Endothelial cell (in vitro differentiated cells): ENCODE results near the gene TMEM170A. TPM values are rescaled to one million over a fixed set of nuclear protein-coding genes. Genes with fewer than 3 reads are reported as not detected.
"Not testable (repeated sequence)": the region's sequence is repeated elsewhere in the genome, so short reads cannot be mapped to it uniquely, and the experiment has no call there.

Experiments
- DNase-seq: peaks from one replicate; pipeline ENCODE4 v3.0.0; 2021; ENCODE audit warnings: low spot score
- H3K27ac Mint-ChIP-seq: one replicate; pipeline ENCODE4 v1.8.0; 2021; ENCODE audit warnings: mixed read lengths, inconsistent platforms; ENCODE audit not compliant: unreplicated experiment
- H3K27me3 Mint-ChIP-seq: one replicate; pipeline ENCODE4 v1.8.0; 2021; ENCODE audit warnings: mild to moderate bottlenecking, moderate library complexity, mixed read lengths, inconsistent platforms; ENCODE audit not compliant: unreplicated experiment
- H3K36me3 Mint-ChIP-seq: one replicate; pipeline ENCODE4 v1.8.0; 2021; ENCODE audit warnings: mild to moderate bottlenecking, low read depth, mixed read lengths, inconsistent platforms; ENCODE audit not compliant: unreplicated experiment
- H3K4me1 Mint-ChIP-seq: one replicate; pipeline ENCODE4 v1.8.0; 2021; ENCODE audit warnings: mild to moderate bottlenecking, mixed read lengths, inconsistent platforms; ENCODE audit not compliant: unreplicated experiment
- H3K4me3 Mint-ChIP-seq: one replicate; pipeline ENCODE4 v1.8.0; 2021; ENCODE audit warnings: mild to moderate bottlenecking, mixed read lengths, inconsistent platforms; ENCODE audit not compliant: unreplicated experiment
- H3K9me3 Mint-ChIP-seq: one replicate; pipeline ENCODE4 v1.8.0; 2021; ENCODE audit warnings: mixed read lengths, inconsistent platforms; ENCODE audit not compliant: unreplicated experiment
- CTCF ChIP-seq: fragments of 200-600 bp; sonication (generic); IDR thresholded peaks from one replicate; pipeline ENCODE4 v1.5.0; 2021; ENCODE audit warnings: antibody characterized with exemption; ENCODE audit not compliant: unreplicated experiment
- total RNA-seq: library from RNA; stranded (reverse); fragmentation: NEBNext Ultra II Directional; extraction: Animal tissue kit (Norgen Biotek cat#: 25700); gene quantifications from one replicate; pipeline ENCODE4 v1.2.1, GENCODE V29; 2021; ENCODE audit not compliant: unreplicated experiment

TMEM170A gene
- total RNA-seq, 1 donor from 2014 or later: 38.0 TPM

- Mint-ChIP-seq H3K27me3 (peaks cover 6% of the 10 kb centered on the region), H3K9me3 (no peaks in the 10 kb centered on the region), H3K4me1 (peaks cover 31% of the 10 kb centered on the region), H3K36me3 (peaks cover 3% of the 10 kb centered on the region), H3K27ac (no peak overlapping the region), H3K4me3 (peak overlapping the region; percentile 53)
- no peak for DNase-seq
- TF ChIP-seq CTCF: no peak
Observed at GRCh38 chr16:75459691-75460090, 4.8 kb downstream of the TMEM170A start.

- Mint-ChIP-seq H3K4me3 (no peak overlapping the region), H3K9me3 (no peaks in the 10 kb centered on the region), H3K27ac (no peak overlapping the region), H3K27me3 (peaks cover 3% of the 10 kb centered on the region), H3K4me1 (peaks cover 28% of the 10 kb centered on the region), H3K36me3 (peaks cover 3% of the 10 kb centered on the region)
- TF ChIP-seq CTCF: no peak
- DNase-seq: no peak
Observed at GRCh38 chr16:75458439-75458838, 6.0 kb downstream of the TMEM170A start.

GRCh38 chr16:75458029-75458428 lies 6.5 kb downstream of the TMEM170A start:
- no peak overlapping the region for H3K4me3 Mint-ChIP-seq
- H3K4me1 Mint-ChIP-seq: peaks cover 24% of the 10 kb centered on the region
- peaks cover 1% of the 10 kb centered on the region for H3K27me3 Mint-ChIP-seq
- H3K27ac Mint-ChIP-seq: no peak overlapping the region
- no peaks in the 10 kb centered on the region for H3K9me3 Mint-ChIP-seq
- peaks cover 3% of the 10 kb centered on the region for H3K36me3 Mint-ChIP-seq
- DNase-seq: no peak
- no peak for TF ChIP-seq CTCF

- Mint-ChIP-seq H3K36me3 (peaks cover 3% of the 10 kb centered on the region), H3K4me3 (no peak overlapping the region), H3K4me1 (peaks cover 20% of the 10 kb centered on the region), H3K27me3 (peaks cover 1% of the 10 kb centered on the region), H3K27ac (no peak overlapping the region), H3K9me3 (no peaks in the 10 kb centered on the region)
- DNase-seq: no peak
- no peak for TF ChIP-seq CTCF
Observed at GRCh38 chr16:75457485-75458021, 6.9 kb downstream of the TMEM170A start.

GRCh38 chr16:75456971-75457370 lies 7.5 kb downstream of the TMEM170A start:
- H3K36me3 Mint-ChIP-seq: peaks cover 3% of the 10 kb centered on the region
- peaks cover 1% of the 10 kb centered on the region for H3K27me3 Mint-ChIP-seq
- H3K4me1 Mint-ChIP-seq: peaks cover 16% of the 10 kb centered on the region
- H3K27ac Mint-ChIP-seq: no peak overlapping the region
- no peak overlapping the region for H3K4me3 Mint-ChIP-seq
- no peaks in the 10 kb centered on the region for H3K9me3 Mint-ChIP-seq
- DNase-seq: no peak
- no peak for TF ChIP-seq CTCF

GRCh38 chr16:75456486-75456885 lies 8.0 kb downstream of the TMEM170A start:
- DNase-seq, H3K9me3 Mint-ChIP-seq, H3K27ac Mint-ChIP-seq, H3K4me3 Mint-ChIP-seq, H3K27me3 Mint-ChIP-seq, H3K36me3 Mint-ChIP-seq: not testable (repeated sequence)
- H3K4me1 Mint-ChIP-seq: peaks cover 16% of the 10 kb centered on the region
